Left ventricle myocardium superior (tissue), 1 donor: ENCODE measurements around the gene NATD1. TPM values are rescaled to one million over a fixed set of nuclear protein-coding genes. Genes with fewer than 3 reads are reported as not detected.
"Not testable (repeated sequence)": the region's sequence is repeated elsewhere in the genome, so short reads cannot be mapped to it uniquely, and the experiment has no call there.

Experiments
- ATAC-seq: fragments of 200-7000 bp; cut with Tn5 transposase; one replicate; pipeline ENCODE4 v1.9.1; 2020; ENCODE audit warnings: mild to moderate bottlenecking, moderate library complexity
- DNase-seq: peaks from one replicate; pipeline ENCODE4 v3.0.0-alpha.2; 2020
- intact Hi-C: fragments of 100-400 bp; cut with micrococcal nuclease; formaldehyde crosslinking; loops from one replicate; pipeline ENCODE4 v1.11.0; 2022
- total RNA-seq: library from RNA; stranded (reverse); fragmentation: NEBNext Ultra II Directional; extraction: Animal tissue kit (Norgen Biotek cat#: 25700); gene quantifications from one replicate; pipeline ENCODE4 v1.2.1, GENCODE V29; 2021
- donor health status: DM: no; HTN: yes; CAD: no; lungs with severe emphysema.

Gene NATD1
- total RNA-seq, 1 donor from 2014 or later: 22.1 TPM

GRCh38 chr17:21232033-21232749 lies 21.0 kb downstream of the NATD1 start:
- DNase-seq (no peak), ATAC-seq (no peak)
- intact Hi-C loops: no loop called here

- no peak for ATAC-seq
- no peak for DNase-seq
Observed at GRCh38 chr17:21231533-21231932, 21.7 kb downstream of the NATD1 start.

GRCh38 chr17:21228845-21229244 lies 24.4 kb downstream of the NATD1 start:
- no peak for ATAC-seq
- intact Hi-C loops: no loop called here
- DNase-seq: no peak

More at GRCh38 chr17:21231533-21231932, 21.7 kb downstream of the NATD1 start:
- intact Hi-C loops: no loop called here

GRCh38 chr17:21228111-21228510 lies 25.1 kb downstream of the NATD1 start:
- ATAC-seq (no peak), DNase-seq (no peak)
- intact Hi-C loops: no loop called here

GRCh38 chr17:21227277-21227676 lies 25.9 kb downstream of the NATD1 start:
- ATAC-seq, DNase-seq: not testable (repeated sequence)

GRCh38 chr17:21223086-21223485 lies 30.1 kb downstream of the NATD1 start:
- intact Hi-C loops: no loop called here
- ATAC-seq (no peak), DNase-seq (no peak)

More at GRCh38 chr17:21227277-21227676, 25.9 kb downstream of the NATD1 start:
- intact Hi-C loops: not testable (repeated sequence)

GRCh38 chr17:21218831-21219380 lies 34.3 kb downstream of the NATD1 start:
- intact Hi-C loops: no loop called here
- no peak for ATAC-seq
- no peak for DNase-seq

- intact Hi-C loops: no loop called here
- DNase-seq: no peak
- ATAC-seq: no peak
Observed at GRCh38 chr17:21218101-21218500, 35.1 kb downstream of the NATD1 start.

- intact Hi-C loops: no loop called here
- DNase-seq (no peak), ATAC-seq (no peak)
Observed at GRCh38 chr17:21217346-21217745, 35.9 kb downstream of the NATD1 start.

- no peak for DNase-seq
- ATAC-seq: no peak
- intact Hi-C loops: no loop called here
Observed at GRCh38 chr17:21215935-21216334, 37.3 kb downstream of the NATD1 start.

- intact Hi-C loops: no loop called here
- no peak for DNase-seq
- peak; percentile 7 for ATAC-seq
Observed at GRCh38 chr17:21214777-21215541, 38.3 kb downstream of the NATD1 start.

GRCh38 chr17:21214015-21214776 lies 39.0 kb downstream of the NATD1 start, which contains the start of gene TMEM11:
TMEM11 (minus strand) TSS chr17:21214161; CDS start chr17:21214152, 9 bp downstream.
- intact Hi-C loops: no loop called here
- peak; percentile 93 for ATAC-seq
- peak; percentile 99 for DNase-seq

- DNase-seq (peak; percentile 64), ATAC-seq (peak; percentile 9)
- intact Hi-C loops: no loop called here
Observed at GRCh38 chr17:21213638-21214014, 39.6 kb downstream of the NATD1 start.

- intact Hi-C loops: no loop called here
- DNase-seq (no peak), ATAC-seq (no peak)
Observed at GRCh38 chr17:21212826-21213637, 40.2 kb downstream of the NATD1 start.

- intact Hi-C loops: no loop called here
- no peak for DNase-seq
- no peak for ATAC-seq
Observed at GRCh38 chr17:21211825-21212479, 41.3 kb downstream of the NATD1 start.

GRCh38 chr17:21210411-21211076 lies 42.7 kb downstream of the NATD1 start:
- ATAC-seq (no peak), DNase-seq (no peak)
- intact Hi-C loops: no loop called here

- intact Hi-C loops: no loop called here
- peak; percentile 79 for DNase-seq
- peak; percentile 44 for ATAC-seq
Observed at GRCh38 chr17:21209511-21210175, 43.6 kb downstream of the NATD1 start.
